HTERT RPE-1 (cell line): ENCODE data around the gene VANGL2.
"Not testable (repeated sequence)": the region's sequence is repeated elsewhere in the genome, so short reads cannot be mapped to it uniquely, and the experiment has no call there.

Source experiments
- in situ Hi-C: fragments of 300-500 bp; cut with MboI; formaldehyde crosslinking; loops from 4 replicates; pipeline ENCODE4 v1.14.3; 2020; ENCODE audit warnings: low sequenced_read_pairs

VANGL2 gene

GRCh38 chr1:160369087-160369486 lies 31.3 kb upstream of the VANGL2 start:
- in situ Hi-C loops, result no loop called here

- in situ Hi-C loops, result no loop called here
These were observed 29.6 kb upstream of the VANGL2 start for GRCh38 chr1:160370561-160371345.

GRCh38 chr1:160371346-160371631 lies 29.1 kb upstream of the VANGL2 start:
- in situ Hi-C loops, result no loop called here

- in situ Hi-C loops, result no loop called here
These were observed 28.6 kb upstream of the VANGL2 start for GRCh38 chr1:160371756-160372155.

- in situ Hi-C loops, result no loop called here
These were observed 26.7 kb upstream of the VANGL2 start for GRCh38 chr1:160373696-160374095.

- in situ Hi-C loops, result no loop called here
These were observed 25.9 kb upstream of the VANGL2 start for GRCh38 chr1:160374306-160375110.

- in situ Hi-C loops, result no loop called here
These were observed 24.4 kb upstream of the VANGL2 start for GRCh38 chr1:160375788-160376524.

GRCh38 chr1:160376525-160377131 lies 23.7 kb upstream of the VANGL2 start:
- in situ Hi-C loops, result no loop called here

- in situ Hi-C loops, result no loop called here
These were observed 22.7 kb upstream of the VANGL2 start for GRCh38 chr1:160377585-160378206.

GRCh38 chr1:160384812-160385211 lies 15.6 kb upstream of the VANGL2 start:
- in situ Hi-C loops, result not testable (repeated sequence)

- in situ Hi-C loops, result not testable (repeated sequence)
These were observed 12.0 kb upstream of the VANGL2 start for GRCh38 chr1:160388406-160388805.

- in situ Hi-C loops, result no loop called here
These were observed 5.7 kb upstream of the VANGL2 start for GRCh38 chr1:160394673-160395072.

- in situ Hi-C loops, result no loop called here
These were observed 2.7 kb upstream of the VANGL2 start for GRCh38 chr1:160397651-160398050.

GRCh38 chr1:160398823-160399222 lies 1.5 kb upstream of the VANGL2 start:
- in situ Hi-C loops, result no loop called here

- in situ Hi-C loops, result no loop called here
These were observed 681 bp upstream of the VANGL2 start for GRCh38 chr1:160399544-160400222.

- in situ Hi-C loops, result no loop called here
These were observed 502 bp downstream of the VANGL2 start for GRCh38 chr1:160400646-160401486.

- in situ Hi-C loops, result no loop called here
These were observed 1.1 kb downstream of the VANGL2 start for GRCh38 chr1:160401487-160401805.

- in situ Hi-C loops, result no loop called here
These were observed 1.8 kb downstream of the VANGL2 start for GRCh38 chr1:160402001-160402795.

GRCh38 chr1:160403244-160403643 lies 2.9 kb downstream of the VANGL2 start:
- in situ Hi-C loops, result no loop called here
